BE2C (cell line): ENCODE results near the gene IFITM10.
"Not testable (repeated sequence)": the region's sequence is repeated elsewhere in the genome, so short reads cannot be mapped to it uniquely, and the experiment has no call there.

Experiments
- DNase-seq: peaks from one replicate; pipeline ENCODE4 v3.0.0-alpha.2; 2020
- H3K27me3 ChIP-seq: fragments of 250-450 bp; sonication (Bioruptor Pico); 2 replicates; pipeline ENCODE4 v1.5.1; 2020; ENCODE audit warnings: mild to moderate bottlenecking
- H3K36me3 ChIP-seq: fragments of 250-450 bp; sonication (Bioruptor Pico); 2 replicates; pipeline ENCODE4 v1.5.1; 2020; ENCODE audit warnings: mild to moderate bottlenecking
- H3K4me1 ChIP-seq: fragments of 250-450 bp; sonication (Bioruptor Pico); 2 replicates; pipeline ENCODE4 v1.5.1; 2020
- H3K4me3 ChIP-seq: 2 replicates; pipeline ENCODE4 v1.5.1; 2011; ENCODE audit warnings: low read depth, low read length
- H3K9me3 ChIP-seq: fragments of 250-450 bp; sonication (Bioruptor Pico); 2 replicates; pipeline ENCODE4 v1.5.1; 2020
- CTCF ChIP-seq: IDR thresholded peaks from 2 replicates; pipeline ENCODE4 v1.5.1; 2012; ENCODE audit warnings: mild to moderate bottlenecking, low read depth, low read length

The IFITM10 gene

GRCh38 chr11:1770061-1770460 lies 19.7 kb upstream of the IFITM10 start:
- no peaks in the 10 kb centered on the region for H3K27me3 ChIP-seq
- H3K4me3 ChIP-seq, result no peak overlapping the region
- H3K9me3 ChIP-seq, result no peaks in the 10 kb centered on the region
- DNase-seq, result no peak
- H3K36me3 ChIP-seq, result no peaks in the 10 kb centered on the region
- TF ChIP-seq CTCF, result no peak
- no peaks in the 10 kb centered on the region for H3K4me1 ChIP-seq

GRCh38 chr11:1769304-1769936 lies 19.0 kb upstream of the IFITM10 start:
- not testable (repeated sequence) for H3K9me3 ChIP-seq, H3K36me3 ChIP-seq, H3K27me3 ChIP-seq, H3K4me1 ChIP-seq, DNase-seq, H3K4me3 ChIP-seq

GRCh38 chr11:1768141-1768469 lies 17.7 kb upstream of the IFITM10 start:
- Histone ChIP-seq H3K9me3 (no peaks in the 10 kb centered on the region), H3K27me3 (no peaks in the 10 kb centered on the region), H3K4me1 (no peaks in the 10 kb centered on the region), H3K4me3 (no peak overlapping the region), H3K36me3 (no peaks in the 10 kb centered on the region)
- no peak for DNase-seq
- no peak for TF ChIP-seq CTCF

DNA sequence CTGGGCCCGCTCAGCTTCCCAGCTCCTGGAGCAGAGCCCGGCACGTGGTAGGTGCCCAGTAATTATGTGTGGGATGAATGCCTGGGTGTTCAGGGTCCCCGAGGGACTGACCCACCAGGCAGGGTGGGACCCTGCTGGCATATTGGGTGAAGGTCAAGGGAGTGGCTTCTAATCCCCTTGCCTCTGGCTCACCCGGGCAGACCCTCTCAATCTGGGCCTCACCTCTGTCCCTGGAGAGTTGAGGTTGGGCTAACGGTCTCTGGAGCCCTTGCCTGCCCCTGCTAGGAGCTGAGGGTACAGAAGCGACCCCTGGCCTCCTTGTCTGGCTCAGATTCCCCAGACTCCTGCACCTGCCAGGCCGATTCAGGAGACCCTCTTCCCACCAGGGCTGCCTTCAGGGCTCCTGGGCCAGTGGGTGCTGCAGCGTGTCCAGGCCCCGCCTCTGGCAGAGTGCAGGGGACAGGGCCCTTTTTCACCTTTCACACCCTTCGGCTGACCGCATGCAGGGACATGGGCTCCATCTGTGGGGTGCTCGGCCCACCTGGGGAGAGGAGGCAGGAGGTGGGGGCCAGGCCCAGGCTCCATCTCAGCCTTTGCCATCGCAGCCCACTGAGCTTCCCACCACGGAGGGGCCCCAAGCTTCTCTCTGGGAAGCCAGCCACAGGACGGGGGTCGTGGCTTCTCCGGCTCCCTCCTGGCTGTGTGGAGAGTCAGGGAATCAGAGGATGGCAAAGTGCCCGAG lies 17.2 kb upstream of the IFITM10 start:
- no peaks in the 10 kb centered on the region for H3K27me3 ChIP-seq
- no peak overlapping the region for H3K4me3 ChIP-seq
- no peak for DNase-seq
- H3K4me1 ChIP-seq, result no peaks in the 10 kb centered on the region
- no peaks in the 10 kb centered on the region for H3K9me3 ChIP-seq
- H3K36me3 ChIP-seq, result no peaks in the 10 kb centered on the region
- TF ChIP-seq CTCF, result no peak

DNA sequence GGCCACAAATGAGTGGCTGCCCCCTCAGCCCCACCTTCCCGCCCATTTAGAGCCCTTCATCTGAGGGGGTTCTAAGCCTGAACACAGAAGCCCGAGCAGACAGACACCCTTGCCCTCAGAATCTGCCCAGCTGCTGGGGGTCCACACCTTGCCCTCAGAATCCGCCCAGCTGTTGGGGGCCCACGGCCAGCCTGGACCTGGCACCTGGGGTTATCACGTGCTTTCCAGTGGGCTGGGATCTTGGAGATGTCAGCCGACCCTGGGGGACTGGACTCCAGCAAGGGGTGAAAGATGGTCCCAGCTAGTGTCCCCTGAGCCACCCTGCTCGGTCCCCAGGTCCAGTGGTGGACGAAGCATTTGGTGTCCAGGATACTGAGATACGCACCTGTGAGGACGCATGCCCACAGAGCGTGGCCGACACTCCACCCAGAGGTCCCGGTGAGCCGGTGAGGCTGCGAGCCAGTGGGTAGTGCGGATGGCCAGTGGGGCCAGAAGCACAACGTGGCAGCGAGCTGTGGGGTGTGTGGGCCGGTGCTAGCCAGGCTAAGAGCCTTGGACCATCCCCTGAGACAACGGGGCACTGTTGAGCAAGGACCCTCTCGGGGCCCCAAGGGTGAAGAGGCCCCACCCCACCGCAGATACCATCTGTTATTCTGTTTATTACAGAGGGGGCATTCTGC lies 16.5 kb upstream of the IFITM10 start:
- DNase-seq, result no peak
- Histone ChIP-seq H3K36me3 (no peaks in the 10 kb centered on the region), H3K27me3 (no peaks in the 10 kb centered on the region), H3K9me3 (no peaks in the 10 kb centered on the region), H3K4me1 (no peaks in the 10 kb centered on the region), H3K4me3 (no peak overlapping the region)
- no peak for TF ChIP-seq CTCF

DNA sequence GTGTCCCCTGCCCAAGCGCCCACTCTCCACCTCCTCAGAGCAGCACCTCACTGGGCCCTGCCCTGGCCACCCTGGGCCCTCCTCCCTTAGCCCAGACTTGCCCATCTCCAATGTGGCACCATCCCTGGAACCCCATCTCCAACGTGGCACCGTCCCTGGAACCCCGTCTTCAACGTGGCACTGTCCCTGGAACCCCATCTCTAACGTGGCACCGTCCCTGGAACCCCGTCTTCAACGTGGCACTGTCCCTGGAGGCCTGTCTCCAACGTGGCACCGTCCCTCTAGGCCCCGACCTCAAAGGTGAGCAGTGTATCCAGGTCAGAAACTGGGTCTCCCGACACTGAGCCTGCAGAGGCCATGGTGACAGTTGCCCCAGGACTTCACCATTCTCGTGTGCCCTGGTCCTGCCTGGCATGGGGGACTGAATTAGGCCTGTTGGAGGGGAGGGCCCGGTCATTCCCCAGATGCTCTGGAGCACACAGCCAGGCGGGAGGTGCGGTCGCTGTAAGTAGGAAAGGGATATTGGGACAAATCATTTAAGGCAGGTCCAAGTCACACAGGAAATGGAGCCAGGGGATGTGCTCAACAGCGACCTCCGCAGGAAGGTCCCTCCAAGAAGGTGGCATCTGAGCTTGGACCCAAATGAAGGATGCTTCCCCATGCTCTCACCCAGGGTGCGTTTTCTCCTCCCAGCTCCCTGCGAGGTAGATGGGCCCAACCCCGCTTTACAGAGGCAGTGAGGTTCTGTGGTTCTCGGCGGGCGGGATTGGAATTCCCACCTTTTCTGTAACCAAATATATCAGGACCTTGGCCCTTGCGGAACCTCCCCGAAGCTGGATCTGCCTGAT lies 15.7 kb upstream of the IFITM10 start:
- Histone ChIP-seq H3K36me3 (no peaks in the 10 kb centered on the region), H3K27me3 (no peaks in the 10 kb centered on the region), H3K9me3 (no peaks in the 10 kb centered on the region), H3K4me3 (no peak overlapping the region), H3K4me1 (no peaks in the 10 kb centered on the region)
- no peak for TF ChIP-seq CTCF
- no peak for DNase-seq
